GF-D8 (cell line): Measurements from ENCODE around the gene KPTN.
A peak's percentile ranks its signal among the peaks of the same experiment; 100 is the strongest.

Experiments
- DNase-seq: peaks from one replicate; lab custom pipeline; 2025; lab: John Stamatoyannopoulos, UW

Gene KPTN

DNA sequence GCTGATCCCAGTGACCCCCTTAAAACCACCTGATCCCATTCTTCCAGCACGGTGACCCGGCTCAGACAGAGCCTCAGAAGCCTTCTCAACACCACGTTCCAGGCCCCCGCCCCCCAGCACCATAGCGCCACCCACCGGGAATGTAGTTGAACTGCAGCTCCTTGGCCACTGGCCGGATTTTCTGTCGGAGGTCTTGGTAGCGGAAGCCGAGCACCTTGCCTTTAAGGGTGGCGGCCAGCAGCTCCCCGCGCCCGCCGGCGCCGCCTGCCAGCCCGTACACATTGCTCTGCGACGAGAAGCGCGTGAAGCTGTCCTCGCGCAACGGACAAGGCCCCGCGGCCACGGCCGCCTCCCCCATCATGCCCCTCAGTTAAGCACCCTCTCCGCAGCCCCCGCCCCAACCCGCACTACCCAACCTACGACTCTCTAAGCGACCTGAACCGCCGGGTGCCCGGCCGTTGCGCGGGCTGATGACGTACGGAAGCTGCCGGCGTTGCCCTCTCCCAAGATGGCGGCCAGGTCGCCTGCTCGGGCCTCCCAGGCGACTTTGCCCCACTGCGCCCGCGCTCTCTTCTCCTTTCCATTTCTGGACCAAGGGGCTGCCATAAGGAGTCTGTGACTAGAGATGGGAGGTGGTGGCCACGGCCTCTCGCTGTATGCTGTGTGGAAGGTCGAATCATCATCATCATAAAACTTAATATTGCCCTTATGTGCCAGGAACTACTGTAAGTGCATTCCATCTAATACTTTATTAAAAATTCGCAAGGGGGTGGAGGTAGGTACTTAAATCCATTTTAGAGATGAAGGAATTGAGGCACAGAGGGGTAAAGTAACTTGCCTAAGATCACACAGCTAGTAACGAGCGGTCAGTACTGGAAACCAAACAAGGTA, at the start of gene KPTN:
Gene KPTN, minus strand, starts transcription at position 420 of the 891 bp plus-strand sequence. Its CDS starts 59 bp downstream, at position 361.
- peak; percentile 74 for DNase-seq

DNA sequence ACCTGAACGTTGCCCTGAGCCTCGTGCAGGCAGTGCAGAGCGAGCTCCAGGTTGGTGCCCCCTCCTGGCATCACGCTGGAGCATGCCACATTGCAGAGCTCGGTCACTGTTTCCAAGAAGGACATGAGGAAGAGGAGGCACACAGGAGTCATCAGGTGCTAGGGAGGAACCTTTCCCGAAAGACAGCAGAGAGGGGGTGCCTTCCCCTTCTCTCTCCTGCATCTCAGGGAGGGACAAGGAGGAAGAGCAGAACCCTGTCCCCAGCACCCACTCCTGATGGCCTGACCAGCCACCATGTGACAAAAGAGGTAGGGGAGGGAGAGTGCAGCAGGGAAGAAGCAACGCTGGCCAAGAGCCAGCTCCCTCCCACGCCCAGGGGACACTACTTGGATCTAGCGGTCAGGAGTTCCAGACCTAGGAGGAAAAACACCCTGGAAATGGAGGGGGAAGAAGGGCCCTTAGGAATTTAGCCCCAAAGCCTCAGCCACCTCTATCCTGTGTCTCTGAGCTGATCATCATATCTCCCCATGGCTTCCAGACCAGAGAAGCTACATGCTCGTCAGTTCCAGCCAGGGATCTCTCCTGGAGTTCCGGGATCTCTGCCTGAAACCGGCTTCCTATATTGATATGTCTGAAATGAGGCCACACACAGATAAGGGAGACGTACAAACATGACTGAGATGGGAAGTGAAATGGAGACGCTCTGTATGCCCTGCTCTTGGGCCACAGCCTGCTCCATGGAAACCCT, 47.8 kb upstream of the KPTN start:
- no peak for DNase-seq

DNA sequence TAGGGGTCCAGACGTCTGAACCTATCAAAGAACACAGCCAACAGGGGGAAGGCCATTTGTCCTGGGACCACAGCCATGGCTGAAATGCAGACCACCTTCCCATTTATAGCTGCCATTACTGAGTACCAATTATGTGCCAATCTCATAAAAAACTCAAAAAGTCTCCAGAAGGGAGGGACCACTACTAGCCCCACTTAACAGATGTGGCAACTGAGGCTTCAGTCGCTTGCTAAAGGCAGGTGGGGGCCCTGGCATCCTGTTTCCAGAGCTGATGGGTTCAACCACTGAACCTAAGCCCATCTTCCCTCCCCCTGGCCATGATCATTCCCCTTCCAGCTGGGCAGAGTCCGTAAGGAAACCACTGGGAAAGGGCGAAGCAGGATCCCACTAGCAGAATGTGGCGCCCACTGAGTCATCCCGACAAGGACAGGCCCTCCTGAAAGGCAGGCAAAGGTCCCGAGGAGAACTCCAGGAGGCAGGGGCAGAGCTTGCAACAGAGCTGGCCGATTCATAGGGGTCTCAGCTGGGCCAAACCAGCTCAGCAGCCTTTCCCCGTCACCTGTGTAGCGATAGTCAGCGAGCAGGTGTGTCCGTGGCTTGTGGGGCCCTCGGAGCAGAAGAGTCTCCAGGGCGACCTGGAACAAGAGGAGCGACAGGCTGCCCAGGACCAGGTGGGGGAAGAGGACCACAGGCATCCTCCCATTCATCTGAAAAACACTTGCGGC, 45.2 kb upstream of the KPTN start:
- DNase-seq: no peak

DNA sequence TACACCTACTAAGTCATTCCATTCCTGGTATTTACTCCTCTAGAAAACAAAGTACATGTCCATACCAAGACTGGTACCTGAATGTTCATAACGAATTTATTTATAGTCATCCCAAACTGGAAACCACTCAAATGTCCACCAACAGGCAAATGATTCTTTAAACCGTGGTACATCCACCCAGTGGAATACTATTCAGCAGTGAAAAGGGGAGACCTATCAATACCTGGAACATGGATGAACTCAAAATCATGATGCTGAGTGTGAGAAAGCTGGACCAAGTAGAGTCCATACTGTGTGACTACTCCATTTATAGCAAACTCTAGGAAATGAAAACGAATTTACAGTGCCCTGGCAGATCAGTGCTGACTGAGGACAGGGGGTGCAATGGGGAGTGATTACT, 42.8 kb upstream of the KPTN start:
- no peak for DNase-seq

DNA sequence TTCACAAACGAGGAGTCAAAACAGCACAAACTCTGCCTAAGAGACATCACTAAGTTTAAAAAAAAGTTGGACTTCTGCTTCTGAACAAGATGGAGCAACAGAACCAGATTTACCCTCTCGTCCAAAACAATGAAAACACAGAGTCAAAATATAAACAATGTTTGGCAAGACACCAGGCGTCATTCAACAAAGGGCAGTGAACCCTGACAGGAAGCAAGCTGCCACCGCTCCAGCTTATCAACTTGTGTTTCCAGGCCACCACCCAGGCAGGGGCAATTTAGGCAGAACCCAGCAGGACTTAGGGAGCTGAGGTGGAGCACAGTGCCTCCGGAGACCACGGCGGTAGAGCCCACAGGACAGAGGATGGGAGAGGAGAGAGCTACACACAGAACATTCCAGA, 39.5 kb upstream of the KPTN start:
- DNase-seq: no peak

DNA sequence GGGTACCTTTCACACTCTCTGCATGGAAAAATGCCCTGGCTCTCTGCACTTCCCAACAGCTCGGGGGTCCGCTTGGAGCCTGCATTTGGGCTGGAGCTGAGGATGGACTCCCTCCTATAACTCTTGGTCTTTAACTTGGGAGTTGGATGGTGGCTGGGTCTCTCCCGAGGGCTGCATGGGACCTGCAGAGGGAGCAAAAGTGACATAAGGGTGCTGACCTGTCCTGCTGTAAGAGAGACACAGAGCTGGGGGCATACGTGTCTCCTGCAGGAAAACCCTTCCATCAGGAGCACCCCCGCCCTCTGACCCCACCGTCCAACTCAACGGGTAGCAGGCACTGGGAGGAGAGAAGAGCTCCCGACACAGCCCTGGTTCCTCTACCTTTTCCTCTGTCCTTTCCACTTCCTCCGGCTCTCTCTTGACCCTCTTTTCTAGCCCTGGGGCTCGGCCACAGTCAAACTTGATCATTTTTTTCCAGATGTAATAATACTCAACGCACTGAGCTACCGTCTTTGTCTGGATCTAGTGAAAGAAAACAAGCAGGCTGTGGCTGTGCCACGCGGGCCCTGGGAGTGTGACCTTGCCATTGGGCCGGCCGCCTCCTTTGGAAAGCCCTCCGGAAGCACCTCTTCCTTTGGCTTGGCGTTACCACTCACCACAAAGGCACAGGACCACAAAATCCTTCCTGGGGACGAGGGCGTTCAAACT, 37.6 kb upstream of the KPTN start:
- no peak for DNase-seq

DNA sequence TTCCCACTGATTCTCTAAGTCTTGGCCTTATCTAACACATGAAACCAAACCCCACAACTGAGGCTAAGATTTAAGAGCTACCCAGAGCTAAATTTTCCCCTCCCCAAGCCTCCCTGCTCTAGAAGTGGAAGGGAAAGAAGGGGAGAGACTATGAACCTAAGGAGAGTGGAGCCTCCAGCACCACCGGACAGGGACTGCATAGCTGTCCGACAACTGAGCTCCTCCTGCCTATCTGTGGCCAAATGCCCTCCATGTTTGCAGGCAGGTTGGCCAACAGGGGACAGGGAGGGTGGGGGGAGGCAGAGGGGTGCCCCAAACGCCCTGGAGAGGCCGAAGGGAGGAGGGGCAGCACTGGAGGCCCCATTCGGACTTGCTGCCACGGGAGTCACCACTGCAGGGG, 36.8 kb upstream of the KPTN start:
- no peak for DNase-seq

DNA sequence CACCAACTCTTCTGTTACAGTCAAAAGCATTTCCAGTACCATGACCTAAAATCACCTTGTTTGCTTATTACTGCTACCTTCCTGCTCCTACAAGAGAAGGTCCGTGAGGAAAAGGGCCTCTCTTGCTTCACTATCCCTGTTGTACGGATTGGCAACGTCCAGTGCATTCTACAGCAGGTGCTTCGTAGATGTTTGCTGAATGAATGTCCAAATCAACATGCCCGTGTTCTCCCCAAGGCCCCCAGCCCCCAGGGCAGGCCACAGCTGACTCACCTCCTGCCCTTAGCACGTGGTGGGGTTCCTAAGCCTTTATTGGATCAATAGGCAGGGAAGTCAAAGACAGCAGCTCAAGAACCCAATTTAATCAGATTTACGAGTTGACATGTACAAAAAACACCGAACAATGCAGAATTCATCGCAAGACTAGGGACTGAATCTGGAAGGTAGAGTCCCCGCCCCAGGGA, 36.4 kb upstream of the KPTN start:
- DNase-seq: no peak

DNA sequence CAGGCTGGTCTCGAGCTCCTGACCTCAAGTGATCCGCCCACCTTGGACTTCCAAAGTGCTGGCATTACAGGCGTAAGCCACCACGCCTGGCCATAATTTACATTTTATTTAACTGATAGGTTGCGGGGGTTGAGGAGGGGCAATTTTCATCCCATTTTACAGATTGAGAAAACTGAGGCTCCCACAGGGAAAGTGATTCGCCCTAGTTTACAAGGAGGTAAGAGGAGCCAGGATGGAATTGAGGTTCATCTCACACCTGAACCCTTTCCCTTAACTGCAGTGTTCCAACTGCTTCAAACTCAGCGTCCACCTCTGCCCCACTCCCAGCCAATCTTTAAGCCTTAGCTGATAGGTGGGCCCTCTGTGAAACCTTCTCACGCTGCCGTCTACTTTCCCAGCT, 34.8 kb upstream of the KPTN start:
- no peak for DNase-seq

DNA sequence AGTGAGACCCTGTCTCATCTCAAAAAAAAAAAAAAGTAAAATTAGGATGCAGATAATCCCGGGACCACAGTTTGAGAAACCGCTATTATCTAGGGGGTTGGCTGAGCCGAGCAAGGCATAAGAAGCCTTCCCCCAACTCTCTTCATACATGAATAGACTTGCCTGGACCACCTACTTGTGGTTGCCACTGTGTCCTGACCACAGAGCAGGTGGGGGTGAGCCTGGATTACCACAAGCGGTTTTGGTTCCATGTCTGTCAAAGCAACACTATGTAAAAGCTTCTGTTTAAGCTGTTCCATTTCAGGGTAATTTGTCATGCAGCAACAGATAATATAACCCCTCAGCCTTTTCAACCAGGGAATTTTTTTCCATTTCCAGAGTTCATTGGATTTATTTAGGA, 34.1 kb upstream of the KPTN start:
- DNase-seq: peak; percentile 46

DNA sequence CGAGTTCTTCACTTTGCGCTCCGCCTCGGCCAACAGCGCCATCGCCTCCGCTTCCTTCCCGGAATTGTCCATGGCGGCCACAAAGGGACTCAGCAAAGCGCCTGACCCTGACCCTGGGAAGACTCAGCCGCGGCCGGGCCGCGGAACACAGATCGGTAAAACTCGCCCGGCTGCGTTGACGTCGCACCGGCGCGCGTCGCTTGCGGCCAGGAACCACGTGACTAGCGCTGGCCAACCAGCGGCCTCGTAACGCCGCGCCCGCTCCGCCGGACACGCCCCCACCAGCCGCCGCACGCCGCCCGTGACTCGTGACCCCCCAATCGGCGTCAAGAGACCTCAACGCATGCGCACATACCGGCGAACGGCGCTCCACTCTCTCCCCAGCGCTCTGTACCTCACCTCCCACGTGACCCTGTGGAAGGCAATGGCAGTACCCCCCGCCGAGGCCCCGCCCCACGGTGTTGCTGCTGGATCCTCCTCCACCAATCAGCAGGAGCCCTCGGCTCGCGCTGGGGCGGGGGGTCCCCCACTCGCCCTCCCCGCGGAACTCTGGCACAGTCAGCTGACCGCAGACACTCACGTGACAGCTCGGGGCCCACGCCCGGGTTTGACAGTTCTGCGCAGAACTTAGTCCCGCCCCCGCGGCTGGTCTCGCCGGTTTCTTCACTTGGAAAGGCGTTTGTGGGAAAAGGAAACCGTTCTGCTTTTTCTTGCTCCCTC, 31.0 kb upstream of the KPTN start, which contains the start of gene NAPA:
Gene NAPA, minus strand, starts transcription at position 195 of the 720 bp plus-strand sequence. Its CDS starts 123 bp downstream, at position 72.
- peak; percentile 99 for DNase-seq

DNA sequence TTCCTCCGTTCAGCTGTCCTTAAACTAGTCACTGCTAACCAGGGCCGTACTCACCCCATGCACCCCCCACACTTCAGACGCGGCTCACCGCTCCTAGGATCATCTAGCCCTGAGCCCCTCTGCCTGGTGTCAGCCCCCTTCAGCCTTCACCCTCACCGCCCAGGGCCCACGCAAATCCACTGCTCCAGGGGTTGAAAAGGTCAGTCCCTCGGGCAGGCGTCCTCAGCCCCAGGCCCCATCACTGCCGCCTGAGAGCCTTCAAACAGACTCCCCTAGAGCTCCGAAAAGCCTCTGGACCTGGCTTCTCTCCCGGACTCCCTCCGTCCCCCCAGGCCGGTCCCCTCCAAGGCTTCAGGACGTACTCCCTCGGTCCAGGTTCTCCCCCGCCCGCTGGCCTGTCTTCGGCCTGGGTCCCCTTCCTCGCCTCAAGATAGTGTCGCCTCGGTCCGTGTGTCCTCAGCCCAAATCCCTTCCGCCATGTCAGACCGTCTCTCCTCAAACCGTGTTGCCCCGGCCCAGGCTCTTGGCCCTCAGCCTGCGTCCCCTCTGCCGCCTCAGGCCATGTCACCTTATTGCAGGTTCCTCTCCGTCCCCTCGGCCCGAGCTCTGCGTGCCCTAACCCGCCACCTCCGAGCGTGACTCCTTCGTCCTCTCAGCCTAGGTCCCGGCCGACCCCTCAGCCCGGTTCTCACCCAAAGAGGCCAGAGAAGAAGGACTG, 30.3 kb upstream of the KPTN start:
- no peak for DNase-seq

DNA sequence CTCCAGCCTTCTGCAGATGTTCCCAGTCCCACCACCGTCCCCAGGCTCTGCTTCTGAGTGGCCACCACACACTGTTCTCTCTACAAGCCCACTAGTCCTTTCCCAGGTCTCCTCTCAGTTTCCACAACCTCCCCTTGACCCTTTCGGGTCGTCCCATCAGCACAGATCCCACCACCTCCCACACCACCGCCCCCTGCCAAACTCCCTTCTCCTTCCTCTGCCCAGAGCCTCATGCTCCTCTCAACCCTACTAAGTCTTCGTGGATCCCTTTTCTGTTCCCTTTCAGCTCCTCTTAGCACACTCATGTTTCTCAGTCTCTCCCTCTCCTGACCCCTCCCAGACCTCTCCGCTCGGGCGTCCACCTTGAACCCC, 28.9 kb upstream of the KPTN start:
- DNase-seq: no peak

DNA sequence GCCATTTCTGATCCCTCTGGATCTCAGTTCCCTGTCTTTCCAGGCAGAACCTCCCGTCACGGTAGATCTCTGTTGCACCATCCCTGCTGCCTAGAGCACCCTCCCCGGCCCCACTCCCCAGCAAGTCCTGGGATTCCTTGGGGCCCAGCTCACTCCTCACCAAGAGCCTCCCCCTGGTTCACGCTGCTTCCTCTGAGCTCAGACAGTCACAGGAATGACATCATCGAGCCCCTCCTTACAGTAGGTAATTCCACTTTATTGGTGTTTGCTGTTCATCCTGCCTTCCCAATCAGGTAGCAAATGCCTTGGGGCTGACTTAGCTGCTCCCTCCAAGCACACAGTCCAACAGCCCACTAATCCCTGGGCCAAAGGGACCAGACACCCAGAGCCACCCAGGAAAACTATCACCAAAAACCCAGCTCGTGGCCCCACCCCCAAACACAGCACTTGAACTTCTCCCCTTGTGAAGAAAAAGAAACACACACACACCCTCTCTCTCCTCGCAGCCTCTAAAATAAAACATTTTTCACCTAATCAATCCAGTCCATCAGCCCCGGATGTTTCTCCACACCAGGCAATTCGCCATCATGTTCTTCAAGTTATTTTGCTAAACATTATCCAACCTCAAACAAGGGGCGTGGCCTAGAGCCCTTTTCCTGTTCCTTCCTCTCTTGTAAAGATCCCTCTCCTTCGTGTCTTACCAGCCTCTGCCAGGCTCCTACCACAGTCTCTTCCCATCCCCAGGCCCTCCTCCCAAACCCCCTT, 28.3 kb upstream of the KPTN start:
- DNase-seq: peak; percentile 32

DNA sequence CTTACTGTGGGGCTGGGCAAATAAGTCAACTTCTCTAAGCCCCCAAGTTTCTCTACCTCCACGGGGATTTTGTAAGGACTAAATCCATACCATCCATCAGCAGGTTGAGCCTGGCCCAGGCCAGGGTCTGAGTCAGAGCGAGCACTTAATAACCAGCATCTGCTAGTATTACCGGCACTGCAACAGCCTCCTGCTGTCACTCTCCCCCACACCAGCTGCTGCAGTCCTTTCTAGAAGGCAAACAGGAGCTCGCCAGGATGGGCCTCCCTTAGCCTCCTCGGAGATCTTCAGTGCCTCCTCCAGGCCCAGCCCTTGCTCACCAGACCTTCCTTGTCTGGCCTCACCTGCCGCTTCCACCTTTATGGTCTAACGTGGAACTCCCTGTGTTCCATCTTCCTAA, 27.7 kb upstream of the KPTN start:
- no peak for DNase-seq

DNA sequence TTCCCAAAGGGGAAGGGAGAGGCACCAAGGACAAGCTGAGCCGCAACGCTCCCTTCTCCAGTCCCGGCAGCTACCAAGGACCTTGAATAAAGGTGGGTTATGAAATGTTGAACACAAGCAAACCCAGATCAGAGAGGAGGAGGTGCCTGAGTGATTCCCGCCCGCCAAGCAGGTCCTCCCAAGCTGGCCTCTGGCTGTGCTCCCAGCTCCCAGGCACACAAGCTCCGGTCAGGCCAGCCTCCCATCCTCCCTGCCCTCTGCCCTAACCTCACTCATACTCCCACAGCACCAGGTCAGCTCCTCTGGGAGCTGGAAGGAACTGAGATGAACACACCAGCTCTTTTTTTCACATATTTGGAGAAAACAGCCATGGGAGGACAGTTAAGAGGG, 27.1 kb upstream of the KPTN start:
- DNase-seq: no peak

DNA sequence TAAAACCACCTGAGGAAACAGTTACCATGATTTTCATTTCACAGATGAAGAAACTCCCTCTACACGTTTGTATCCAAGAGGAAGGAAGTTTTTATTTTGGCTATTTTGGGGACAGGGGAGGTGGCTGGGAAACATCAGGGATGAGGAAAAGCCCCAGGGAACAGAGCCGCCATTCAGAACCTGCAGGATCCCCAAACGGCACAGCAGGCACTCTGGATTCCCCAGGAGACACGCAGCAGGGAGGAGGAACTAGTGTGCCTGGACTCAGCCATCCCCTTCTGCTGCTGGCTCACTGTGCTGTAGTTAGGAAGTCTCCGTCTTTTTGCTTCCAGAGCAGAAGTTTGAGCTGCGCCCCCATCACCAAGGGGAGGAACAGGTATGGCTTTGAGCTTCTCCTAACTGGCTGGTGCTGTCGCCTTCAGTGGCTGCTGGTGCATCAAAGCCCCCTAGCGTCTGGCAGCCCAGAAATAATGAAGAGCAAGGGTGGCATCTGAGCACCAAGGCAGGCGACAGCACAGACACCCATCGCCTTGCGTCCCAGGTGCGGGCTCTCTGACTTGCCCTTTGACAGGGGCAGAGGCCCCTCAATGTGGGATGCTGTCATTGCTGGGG, 26.6 kb upstream of the KPTN start:
- no peak for DNase-seq

DNA sequence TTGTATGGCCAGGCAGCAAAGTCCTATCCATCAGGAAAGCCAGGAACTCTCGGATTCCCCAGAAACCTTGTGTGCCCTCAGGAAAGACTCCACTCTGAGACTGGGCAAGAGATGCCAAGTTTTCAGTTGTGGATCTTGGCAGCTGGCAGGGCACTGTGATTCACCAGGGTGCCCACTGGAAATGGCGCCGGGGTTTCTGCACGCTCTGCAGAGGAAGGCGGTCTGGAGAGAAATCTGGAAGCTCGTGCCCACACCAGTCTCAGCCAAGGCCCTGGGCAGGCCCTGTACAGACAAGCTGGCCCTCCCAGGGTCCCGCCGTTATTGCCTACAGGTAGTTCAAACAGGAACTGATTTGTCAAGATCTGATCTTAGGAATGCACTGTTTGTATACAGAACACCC, 26.0 kb upstream of the KPTN start:
- no peak for DNase-seq

DNA sequence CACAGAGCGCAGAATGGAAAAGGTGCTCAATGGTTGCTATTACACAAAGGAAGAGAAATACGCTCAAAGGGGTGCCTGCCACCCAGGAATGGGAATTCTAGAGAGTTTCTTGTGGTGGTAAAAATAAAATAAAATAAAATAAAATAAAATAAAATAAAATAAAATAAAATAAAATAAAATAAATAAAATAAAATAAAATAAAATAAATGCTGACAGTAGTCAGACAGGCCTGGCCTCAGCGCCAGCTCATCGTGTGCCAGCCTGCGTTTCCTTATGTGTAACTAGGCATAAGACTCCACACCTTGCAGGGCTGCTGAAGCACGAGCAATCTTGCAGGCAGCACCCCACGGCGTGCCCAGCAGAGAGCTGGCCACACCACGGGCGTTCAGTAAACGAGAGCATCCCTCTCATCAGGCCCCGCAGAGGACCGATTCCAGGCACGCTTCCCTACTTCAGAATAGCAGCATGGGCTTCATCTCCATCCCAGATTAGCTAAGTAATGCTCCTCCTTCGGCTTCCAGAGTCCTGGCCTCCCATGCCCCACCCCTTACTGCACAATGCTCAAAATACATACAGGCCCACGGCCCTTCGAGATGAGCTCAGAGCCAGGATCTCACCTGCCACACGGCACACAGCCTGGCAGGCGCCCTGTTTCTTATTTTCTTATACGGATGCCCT, 25.3 kb upstream of the KPTN start:
- no peak for DNase-seq
